Trophoblast cell (in vitro differentiated cells and primary cell): ENCODE data around the gene CRNN.

Experiments used
- DNase-seq, 2 donors: peaks; one replicate each; pipeline ENCODE4 v3.0.0-alpha.2; 2016
- H2AFZ ChIP-seq: 2 replicates; pipeline ENCODE4 v1.6.1; 2013; ENCODE audit warnings: low read length, moderate library complexity, mild to moderate bottlenecking; ENCODE audit not compliant: insufficient read depth, poor library complexity
- H2AK5ac ChIP-seq: 2 replicates; pipeline ENCODE4 v1.6.1; 2013; ENCODE audit warnings: mild to moderate bottlenecking, low read length
- H2BK120ac ChIP-seq: 2 replicates; pipeline ENCODE4 v1.6.1; 2013; ENCODE audit warnings: low read length, mild to moderate bottlenecking, moderate library complexity; ENCODE audit not compliant: insufficient read depth, poor library complexity
- H2BK12ac ChIP-seq: 2 replicates; pipeline ENCODE4 v1.6.1; 2013; ENCODE audit warnings: mild to moderate bottlenecking, low read length, moderate library complexity
- H2BK5ac ChIP-seq: 2 replicates; pipeline ENCODE4 v1.6.1; 2013; ENCODE audit warnings: low read length, low read depth, moderate library complexity, mild to moderate bottlenecking; ENCODE audit not compliant: poor library complexity
- H3K14ac ChIP-seq: 2 replicates; pipeline ENCODE4 v1.6.1; 2013; ENCODE audit warnings: mild to moderate bottlenecking, low read length
- H3K18ac ChIP-seq: 2 replicates; pipeline ENCODE4 v1.6.1; 2013; ENCODE audit warnings: mild to moderate bottlenecking, low read length
- H3K23ac ChIP-seq: 2 replicates; pipeline ENCODE4 v1.6.1; 2013; ENCODE audit warnings: low read length
- H3K27ac ChIP-seq: 2 replicates; pipeline ENCODE4 v1.5.1; 2013; ENCODE audit warnings: low read depth, mild to moderate bottlenecking, inconsistent platforms, low read length, moderate library complexity
- H3K27me3 ChIP-seq: 2 replicates; pipeline ENCODE4 v1.6.1; 2013; ENCODE audit warnings: inconsistent platforms, mild to moderate bottlenecking, low read length, moderate library complexity; ENCODE audit not compliant: insufficient read depth
- H3K36me3 ChIP-seq, 2 experiments: 1 replicate in 1 of 2; 2 replicates in 1 of 2; pipeline ENCODE4 v1.6.1; 2013; ENCODE audit warnings: low read length in 2 of 2, mild to moderate bottlenecking in 2 of 2, moderate library complexity in 1 of 2; ENCODE audit not compliant: insufficient read depth in 2 of 2, control insufficient read depth in 1 of 2
- H3K4ac ChIP-seq: 2 replicates; pipeline ENCODE4 v1.6.1; 2013; ENCODE audit warnings: low read depth, mild to moderate bottlenecking, low read length, moderate library complexity
- H3K4me1 ChIP-seq, 2 experiments: 1 replicate in 1 of 2; 2 replicates in 1 of 2; pipeline ENCODE4 v1.6.1; 2013; ENCODE audit warnings: low read length in 2 of 2, mild to moderate bottlenecking in 2 of 2, moderate library complexity in 1 of 2; ENCODE audit not compliant: insufficient read depth in 2 of 2, control insufficient read depth in 1 of 2
- H3K4me2 ChIP-seq: 2 replicates; pipeline ENCODE4 v1.6.1; 2013; ENCODE audit warnings: inconsistent platforms, mild to moderate bottlenecking, low read length, moderate library complexity
- H3K4me3 ChIP-seq: 2 replicates; pipeline ENCODE4 v1.5.1; 2013; ENCODE audit warnings: mild to moderate bottlenecking, low read depth, low read length, inconsistent platforms
- H3K79me1 ChIP-seq: one replicate; pipeline ENCODE4 v1.6.1; 2013; ENCODE audit warnings: low read length
- H3K79me2 ChIP-seq: 2 replicates; pipeline ENCODE4 v1.6.1; 2013; ENCODE audit warnings: low read length, mild to moderate bottlenecking; ENCODE audit not compliant: control insufficient read depth, insufficient read depth, poor library complexity
- H3K9ac ChIP-seq: 2 replicates; pipeline ENCODE4 v1.6.1; 2013; ENCODE audit warnings: mild to moderate bottlenecking, low read length
- H3K9me3 ChIP-seq: 2 replicates; pipeline ENCODE4 v1.6.1; 2013; ENCODE audit warnings: low read depth, mild to moderate bottlenecking, control low read depth, inconsistent platforms, low read length; ENCODE audit not compliant: insufficient read depth
- H4K12ac ChIP-seq: 2 replicates; pipeline ENCODE4 v1.6.1; 2013; ENCODE audit warnings: low read depth, mild to moderate bottlenecking, low read length, moderate library complexity
- H4K8ac ChIP-seq: 2 replicates; pipeline ENCODE4 v1.6.1; 2013; ENCODE audit warnings: low read depth, mild to moderate bottlenecking, low read length, moderate library complexity
- H4K91ac ChIP-seq: one replicate; pipeline ENCODE4 v1.6.1; 2013; ENCODE audit warnings: low read depth, mild to moderate bottlenecking, low read length, moderate library complexity
- WGBS: extraction: QIAGEN DNeasy Blood & Tissue Kit; methylation state at CpG from one replicate; pipeline ENCODE4 v1.1.7; 2013; ENCODE audit warnings: missing lambda C conversion rate; ENCODE audit not compliant: insufficient read length, insufficient coverage; ENCODE audit errors: extremely low coverage; 5-methylcytosine and 5-hydroxymethylcytosine counted together

CRNN gene

DNA sequence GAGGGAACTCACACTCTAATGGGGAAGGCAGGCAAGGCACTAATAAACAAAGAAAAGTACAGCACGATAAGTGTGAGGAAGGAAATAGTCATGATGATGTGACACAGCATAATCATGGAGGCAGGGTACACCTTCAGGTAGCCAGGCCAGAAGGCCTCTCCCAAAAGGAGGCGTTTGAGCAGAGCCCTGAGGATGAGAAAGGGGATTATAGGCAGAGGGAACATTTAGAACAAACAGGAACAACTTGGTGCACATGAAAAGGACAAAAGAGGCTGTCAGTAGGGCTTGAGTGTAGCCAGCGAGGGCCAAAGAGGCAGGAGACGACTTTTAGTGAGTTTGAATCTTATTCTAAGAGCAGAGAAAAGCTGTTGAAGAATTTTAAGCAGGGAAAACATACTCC is 33.4 kb upstream of the CRNN start:
- no peak for DNase-seq
- WGBS, result no CpG with 5 or more reads among the region's 4 CpGs
- no peak overlapping the region for H3K27ac ChIP-seq

GRCh38 chr1:152444045-152444444 is 30.0 kb upstream of the CRNN start:
- no peak overlapping the region for H4K91ac ChIP-seq
- no peak overlapping the region for H2AFZ ChIP-seq
- H3K4me3 ChIP-seq, result no peak overlapping the region
- no CpG with 5 or more reads among the region's 4 CpGs for WGBS
- H3K79me2 ChIP-seq, result no peaks in the 10 kb centered on the region
- peak in 1 of 2 donors; percentile 20 for DNase-seq
- no peaks in the 10 kb centered on the region for H3K79me1 ChIP-seq
- H2BK5ac ChIP-seq, result no peak overlapping the region
- H3K4me1 ChIP-seq, result no peaks in the 10 kb centered on the region
- no peak overlapping the region for H4K8ac ChIP-seq
- H3K9me3 ChIP-seq, result peaks cover 22% of the 10 kb centered on the region
- no peak overlapping the region for H3K4ac ChIP-seq
- no peak overlapping the region for H2AK5ac ChIP-seq
- H4K12ac ChIP-seq, result no peak overlapping the region
- H2BK120ac ChIP-seq, result no peak overlapping the region
- H3K14ac ChIP-seq, result no peak overlapping the region
- H2BK12ac ChIP-seq, result no peak overlapping the region
- H3K23ac ChIP-seq, result no peak overlapping the region
- no peak overlapping the region for H3K27ac ChIP-seq
- H3K18ac ChIP-seq, result no peak overlapping the region
- no peaks in the 10 kb centered on the region for H3K27me3 ChIP-seq
- H3K36me3 ChIP-seq, result no peaks in the 10 kb centered on the region
- H3K4me2 ChIP-seq, result no peak overlapping the region
- no peak overlapping the region for H3K9ac ChIP-seq

More for the DNA sequence above, 33.4 kb upstream of the CRNN start:
- Histone ChIP-seq H3K79me1 (no peaks in the 10 kb centered on the region), H3K4me1 (no peaks in the 10 kb centered on the region), H3K18ac (no peak overlapping the region), H2AK5ac (no peak overlapping the region), H2BK120ac (no peak overlapping the region), H3K9ac (no peak overlapping the region), H2AFZ (no peak overlapping the region), H4K8ac (no peak overlapping the region), H3K36me3 (no peaks in the 10 kb centered on the region), H3K27me3 (no peaks in the 10 kb centered on the region), H3K4me3 (no peak overlapping the region), H2BK5ac (no peak overlapping the region), H4K91ac (no peak overlapping the region), H2BK12ac (no peak overlapping the region), H3K79me2 (no peaks in the 10 kb centered on the region), H3K23ac (no peak overlapping the region), H3K14ac (no peak overlapping the region), H3K4ac (no peak overlapping the region), H3K4me2 (no peak overlapping the region), H3K9me3 (peaks cover 13% of the 10 kb centered on the region), H4K12ac (no peak overlapping the region)

DNA sequence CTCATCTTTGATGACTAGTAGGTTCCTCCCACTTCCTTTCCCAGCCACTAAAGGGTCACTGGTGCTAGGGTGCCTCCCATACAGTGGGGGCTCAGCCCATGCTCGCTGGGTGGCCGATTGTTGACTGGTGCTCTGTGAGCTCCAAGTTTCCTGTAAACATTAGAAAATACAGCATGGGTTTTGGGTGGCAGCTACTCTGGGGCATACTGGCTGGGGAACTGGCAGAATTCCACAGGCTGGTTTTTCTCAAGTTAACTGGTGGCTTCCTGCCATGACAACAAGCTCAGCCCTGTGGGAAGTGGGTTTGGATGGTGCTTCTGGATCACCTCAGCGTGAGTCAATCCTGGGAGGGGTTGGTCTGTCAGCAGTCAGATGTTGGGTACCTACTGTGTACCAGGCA is 28.7 kb upstream of the CRNN start:
- Histone ChIP-seq H3K14ac (no peak overlapping the region), H3K79me2 (no peaks in the 10 kb centered on the region), H4K91ac (no peak overlapping the region), H3K36me3 (no peaks in the 10 kb centered on the region), H4K12ac (no peak overlapping the region), H2BK12ac (no peak overlapping the region), H3K18ac (no peak overlapping the region), H3K9ac (no peak overlapping the region), H3K79me1 (no peaks in the 10 kb centered on the region), H2BK5ac (no peak overlapping the region), H3K27me3 (no peaks in the 10 kb centered on the region), H3K4me3 (no peak overlapping the region), H2AK5ac (no peak overlapping the region), H2BK120ac (no peak overlapping the region), H4K8ac (no peak overlapping the region), H3K4ac (no peak overlapping the region), H3K23ac (no peak overlapping the region), H3K27ac (no peak overlapping the region), H2AFZ (no peak overlapping the region), H3K9me3 (peaks cover 29% of the 10 kb centered on the region), H3K4me1 (no peaks in the 10 kb centered on the region), H3K4me2 (no peak overlapping the region)
- DNase-seq, result no peak
- WGBS, result no CpG with 5 or more reads among the region's 3 CpGs

GRCh38 chr1:152442301-152442700 is 28.2 kb upstream of the CRNN start:
- H3K18ac ChIP-seq, result no peak overlapping the region
- no peaks in the 10 kb centered on the region for H3K27me3 ChIP-seq
- no peaks in the 10 kb centered on the region for H3K4me1 ChIP-seq
- H3K36me3 ChIP-seq, result no peaks in the 10 kb centered on the region
- no peak overlapping the region for H3K4me2 ChIP-seq
- H3K79me2 ChIP-seq, result no peaks in the 10 kb centered on the region
- no peak overlapping the region for H3K27ac ChIP-seq
- no peak overlapping the region for H3K14ac ChIP-seq
- peaks cover 29% of the 10 kb centered on the region for H3K9me3 ChIP-seq
- no peak overlapping the region for H2BK120ac ChIP-seq
- no peak overlapping the region for H2BK5ac ChIP-seq
- H3K4ac ChIP-seq, result no peak overlapping the region
- H3K79me1 ChIP-seq, result no peaks in the 10 kb centered on the region
- WGBS, result no CpG with 5 or more reads among the region's 8 CpGs
- no peak overlapping the region for H3K4me3 ChIP-seq
- no peak overlapping the region for H4K8ac ChIP-seq
- no peak overlapping the region for H2AK5ac ChIP-seq
- DNase-seq, result no peak
- H3K23ac ChIP-seq, result no peak overlapping the region
- no peak overlapping the region for H3K9ac ChIP-seq
- H2AFZ ChIP-seq, result no peak overlapping the region
- H2BK12ac ChIP-seq, result no peak overlapping the region
- no peak overlapping the region for H4K91ac ChIP-seq
- no peak overlapping the region for H4K12ac ChIP-seq
